ENCODE results near the gene KIFC1. TPM values are rescaled to one million over a fixed set of nuclear protein-coding genes. Genes with fewer than 3 reads are reported as not detected.

KIFC1 gene
- total RNA-seq, 1 experiment from 2014 or later = 81.8 TPM

GRCh38 chr6:33375143-33375671, 16.4 kb upstream of the KIFC1 start:
- Histone ChIP-seq H3K36me3 (ENCODE audit: control insufficient read depth, insufficient read depth, low read length) (no peaks in the 10 kb centered on the region), H3K27me3 (ENCODE audit: control insufficient read depth, insufficient read depth, low read length) (no peaks in the 10 kb centered on the region), H3K4me3 (ENCODE audit: low read depth in 2 of 2, low read length in 2 of 2) (no peak overlapping the region), H3K27ac (ENCODE audit: low read length) (no peak overlapping the region), H3K4me1 (ENCODE audit: control insufficient read depth, insufficient read depth, low read length) (no peaks in the 10 kb centered on the region), H3K9me3 (ENCODE audit: control insufficient read depth, insufficient read depth, low read depth, low read length) (no peaks in the 10 kb centered on the region)
- CTCF ChIA-PET = interaction anchor here (0.6 to 0.7 kb wide), 3 partner anchors 63 to 361 kb away, joined by 3 to 4 read pairs (median 3); no protein-coding TSS in a partner anchor
- intact Hi-C loops (cut with micrococcal nuclease; ENCODE audit: unreplicated experiment) (no loop called here), in situ Hi-C loops (cut with HindIII; ENCODE audit: low pct_unique_long_range_greater_than_20kb, low sequenced_read_pairs) (no loop called here)
- DNase-seq (ENCODE audit: low read depth, low spot score) (no peak), ATAC-seq (no peak; the same call in 1 of the 2 replicates)
- TF ChIP-seq REST (IDR thresholded peaks at IDR 0.05; ENCODE audit: insufficient read depth in 1 of 2, low read depth in 2 of 2, low read length in 1 of 2) (no peak), CTCF (IDR thresholded peaks at IDR 0.05) (no peak), POLR2AphosphoS5 (IDR thresholded peaks at IDR 0.05; ENCODE audit: low read depth, low read length) (no peak), TCF7L2 (IDR thresholded peaks at IDR 0.05; ENCODE audit: low read depth, low read length) (no peak), SIN3A (IDR thresholded peaks at IDR 0.05; ENCODE audit: borderline replicate concordance, insufficient read depth, low read depth, low read length) (no peak)
- POLR2A ChIA-PET = interaction anchor here (0.7 kb wide), 1 partner anchor 18 kb away, joined by 4 read pairs; no protein-coding TSS in a partner anchor
- BruUV-seq (replicated peaks) = no TSS peak

GRCh38 chr6:33377171-33377570, 14.5 kb upstream of the KIFC1 start:
- CTCF ChIA-PET = no interaction called here

More at GRCh38 chr6:33377171-33377570, 14.5 kb upstream of the KIFC1 start:
- DNase-seq (ENCODE audit: low read depth, low spot score) (no peak), ATAC-seq (no peak)
- in situ Hi-C loops (cut with HindIII; ENCODE audit: low pct_unique_long_range_greater_than_20kb, low sequenced_read_pairs) (no loop called here), intact Hi-C loops (cut with micrococcal nuclease; ENCODE audit: unreplicated experiment) (no loop called here)
- TF ChIP-seq TCF7L2 (IDR thresholded peaks at IDR 0.05; ENCODE audit: low read depth, low read length) (no peak), POLR2AphosphoS5 (IDR thresholded peaks at IDR 0.05; ENCODE audit: low read depth, low read length) (no peak), CTCF (IDR thresholded peaks at IDR 0.05) (no peak), REST (IDR thresholded peaks at IDR 0.05; ENCODE audit: insufficient read depth in 1 of 2, low read depth in 2 of 2, low read length in 1 of 2) (no peak), SIN3A (IDR thresholded peaks at IDR 0.05; ENCODE audit: borderline replicate concordance, insufficient read depth, low read depth, low read length) (no peak)
- BruUV-seq (replicated peaks) = no TSS peak
- no peaks in the 10 kb centered on the region for H3K27me3 ChIP-seq (ENCODE audit: control insufficient read depth, insufficient read depth, low read length)
- H3K4me3 ChIP-seq (ENCODE audit: low read depth in 2 of 2, low read length in 2 of 2) = no peak overlapping the region
- no peaks in the 10 kb centered on the region for H3K36me3 ChIP-seq (ENCODE audit: control insufficient read depth, insufficient read depth, low read length)
- no peaks in the 10 kb centered on the region for H3K4me1 ChIP-seq (ENCODE audit: control insufficient read depth, insufficient read depth, low read length)
- POLR2A ChIA-PET = no interaction called here
- no peak overlapping the region for H3K27ac ChIP-seq (ENCODE audit: low read length)
- no peaks in the 10 kb centered on the region for H3K9me3 ChIP-seq (ENCODE audit: control insufficient read depth, insufficient read depth, low read depth, low read length)
